GDM1 (cell line): ENCODE results near the gene USP54.

ENCODE experiments used
- DNase-seq: peaks from one replicate; lab custom pipeline; 2025; lab: John Stamatoyannopoulos, UW

The USP54 gene

DNA sequence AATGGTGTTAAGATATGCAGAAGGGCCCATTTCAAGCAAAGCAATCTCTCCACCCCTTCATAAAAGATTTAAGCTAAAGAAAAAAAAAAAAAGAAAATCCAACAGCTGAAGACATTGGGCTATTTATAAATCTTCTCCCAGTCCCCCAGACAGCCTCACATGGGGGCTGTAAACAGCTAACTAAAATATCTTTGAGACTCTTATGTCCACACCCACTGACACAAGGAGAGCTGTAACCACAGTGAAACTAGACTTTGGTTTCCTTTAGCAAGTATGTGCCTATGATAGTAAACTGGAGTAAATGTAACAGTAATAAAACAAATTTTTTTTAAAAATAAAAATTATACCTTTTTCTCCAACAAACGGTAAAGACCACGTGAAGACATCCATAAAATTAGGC lies 123.9 kb downstream of the USP54 start:
- DNase-seq = no peak

DNA sequence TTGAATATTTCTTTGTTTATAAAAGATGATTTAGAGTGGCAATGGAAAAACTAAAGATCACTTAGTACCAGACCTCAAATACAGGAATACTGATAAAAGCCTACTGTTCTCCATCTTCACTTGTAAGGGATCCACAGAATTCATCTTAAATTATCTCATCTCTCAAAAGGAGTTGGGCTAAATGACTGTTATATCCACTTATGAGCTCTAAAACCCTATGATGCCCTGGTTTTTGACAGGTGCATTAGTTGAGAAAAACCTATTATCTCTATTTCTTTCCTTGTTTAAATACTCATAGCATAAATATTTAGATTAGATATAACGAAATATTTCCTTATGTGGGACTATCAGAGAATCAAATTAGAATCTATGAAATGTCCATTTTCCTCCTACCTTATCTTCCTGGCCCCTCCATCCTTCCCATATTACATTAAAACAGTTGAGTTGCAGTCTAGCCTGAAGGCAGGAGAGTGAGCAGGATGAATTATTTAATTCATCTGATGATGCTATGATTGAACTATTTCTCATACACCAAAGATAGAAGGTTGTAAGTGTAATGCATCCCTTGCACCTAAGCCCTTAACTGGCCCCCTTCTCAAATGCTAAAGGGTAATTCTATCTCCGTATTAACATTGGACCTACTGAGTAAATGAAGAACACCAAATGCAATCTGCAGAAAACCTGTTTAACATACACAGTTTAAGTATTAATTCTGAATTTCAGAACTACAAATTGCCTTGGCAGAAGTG lies 125.0 kb downstream of the USP54 start:
- DNase-seq = no peak

DNA sequence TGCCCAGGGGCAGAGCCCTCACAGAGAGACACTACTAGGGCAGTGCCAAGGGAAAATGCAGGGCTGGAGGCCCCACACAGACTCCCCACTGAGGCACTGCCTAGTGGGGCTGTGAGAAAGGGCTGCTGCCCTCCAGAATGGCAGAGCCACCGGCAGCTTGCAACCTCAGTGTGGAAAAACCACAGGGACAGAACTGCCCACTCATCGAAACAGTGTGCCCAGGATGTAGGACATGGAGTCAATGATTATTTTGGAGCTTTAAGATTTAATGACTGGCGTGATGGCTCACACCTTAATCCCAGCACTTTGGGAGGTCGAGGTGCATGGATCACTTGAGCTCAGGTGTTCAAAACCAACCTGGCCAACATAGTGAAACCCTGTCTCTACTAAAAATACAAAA lies 130.2 kb downstream of the USP54 start:
- DNase-seq = no peak

DNA sequence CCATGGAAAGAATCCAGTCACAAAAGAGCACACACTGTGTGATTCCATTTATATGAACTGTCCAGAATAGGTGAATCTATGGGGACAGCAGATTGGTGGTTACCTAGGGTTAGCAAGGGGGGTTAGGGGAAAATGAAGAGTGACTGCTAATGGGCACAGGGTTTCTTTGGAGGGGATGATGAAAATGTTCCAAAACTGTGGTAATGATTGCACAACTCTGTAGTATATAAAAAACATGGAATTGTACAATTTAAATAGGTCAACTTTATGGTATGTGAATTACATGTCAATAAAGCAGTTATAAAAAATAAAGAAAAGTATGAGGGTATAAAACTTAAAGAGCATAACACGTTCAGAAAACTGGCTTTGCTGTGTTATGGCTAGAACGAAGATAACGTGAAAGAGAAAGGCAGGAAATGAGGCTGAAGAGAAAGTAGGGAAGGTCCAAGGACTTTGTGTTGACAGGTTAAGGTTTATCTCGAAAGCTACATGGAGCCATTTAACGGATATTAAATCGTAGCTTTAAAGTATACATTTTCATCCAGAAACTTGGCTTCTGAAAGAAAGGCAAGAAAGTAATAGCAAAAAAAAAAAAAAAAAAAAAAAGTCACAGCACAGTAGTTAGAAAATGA lies 131.3 kb downstream of the USP54 start:
- no peak for DNase-seq

DNA sequence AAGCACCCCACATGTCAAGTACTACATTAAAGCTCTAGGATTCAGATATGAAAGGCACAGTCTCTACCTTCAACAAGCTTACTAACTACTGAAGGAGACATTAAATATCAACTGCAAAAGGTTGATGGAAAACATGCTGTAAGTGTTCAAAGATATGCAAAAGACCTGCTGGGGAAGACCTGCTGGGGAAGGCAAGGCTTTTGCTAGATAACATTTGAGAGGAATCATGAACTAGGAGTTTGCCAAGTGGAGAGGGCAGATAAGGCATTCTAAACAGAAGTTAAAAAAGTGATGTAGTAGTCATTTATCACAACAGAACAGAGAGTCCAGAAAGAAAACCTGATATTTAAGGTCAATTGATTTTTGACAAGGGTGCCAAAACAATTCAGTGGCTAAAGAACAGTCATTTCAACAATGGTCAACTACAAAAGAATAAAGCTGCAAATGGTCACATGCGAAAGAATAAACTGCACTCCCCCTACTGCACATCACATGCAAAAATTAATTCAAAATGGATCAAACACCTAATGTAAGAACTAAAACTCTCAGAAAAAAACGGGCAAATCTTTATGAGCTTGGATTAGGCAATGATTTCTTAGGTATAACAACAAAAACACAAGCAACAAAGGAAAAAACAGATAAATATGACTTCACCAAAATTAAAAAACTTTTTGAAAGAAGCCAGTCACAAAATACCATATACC lies 134.8 kb downstream of the USP54 start:
- no peak for DNase-seq

DNA sequence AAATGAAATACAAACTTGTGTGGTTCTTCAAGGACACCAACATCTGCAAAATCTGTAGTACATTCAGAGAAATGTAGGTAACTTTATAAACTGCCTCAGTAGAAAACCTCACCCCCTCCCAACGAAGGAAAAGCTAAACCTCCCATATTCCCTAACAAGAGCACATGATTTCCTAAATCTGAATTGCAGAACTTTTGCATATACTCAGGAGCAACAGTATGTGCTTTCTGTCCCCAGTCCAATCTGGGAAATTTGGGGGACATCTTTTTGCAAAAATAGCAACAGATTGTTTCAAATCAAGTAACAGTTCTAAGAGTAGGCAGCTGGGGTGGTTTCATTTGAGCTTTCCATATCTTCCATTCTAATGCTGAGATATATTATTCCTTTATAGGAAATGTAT lies 142.0 kb downstream of the USP54 start:
- no peak for DNase-seq

DNA sequence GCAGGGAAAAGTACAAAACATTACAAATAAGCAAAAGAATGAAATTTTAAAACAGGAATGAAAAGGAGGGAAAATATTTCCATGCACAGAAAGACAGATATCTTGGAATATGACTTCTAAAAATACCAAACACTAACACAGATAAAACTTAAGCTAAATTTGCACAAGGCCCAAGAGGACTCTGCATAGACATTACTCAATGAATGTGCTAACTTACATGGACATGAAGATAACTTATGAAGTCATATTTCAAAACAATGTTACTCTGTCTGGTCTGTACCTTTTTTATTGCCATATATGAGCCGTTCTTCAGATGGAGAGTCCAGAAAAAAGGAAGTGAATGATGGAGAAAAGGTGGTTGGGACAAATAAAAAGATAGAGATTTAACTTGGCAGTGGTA lies 142.8 kb downstream of the USP54 start:
- no peak for DNase-seq
